Esophagus squamous epithelium (tissue), 4 donors: ENCODE data around the gene TMTC2.

Experiments used
- CTCF ChIP-seq, 6 experiments: fragments of 450-650 bp in 4 of 6; fragments of 200-600 bp in 2 of 6; sonication (generic) in 2 of 6; IDR thresholded peaks; one replicate each; pipeline ENCODE4 v1.5.1; 2016 to 2019; ENCODE audit warnings: antibody characterized with exemption in 6 of 6, mild to moderate bottlenecking in 4 of 6, moderate library complexity in 4 of 6
- POLR2A ChIP-seq, 4 donors: fragments of 450-650 bp; IDR thresholded peaks; one replicate each; pipeline ENCODE4 v1.6.1; 2017; ENCODE audit warnings: antibody characterized with exemption in 4 of 4, mild to moderate bottlenecking in 4 of 4, moderate library complexity in 3 of 4

GRCh38 chr12:82876075-82876474, 189.4 kb downstream of the TMTC2 start:
- TF ChIP-seq POLR2A (IDR thresholded peaks at IDR 0.05) = no peak
- TF ChIP-seq CTCF (IDR thresholded peaks at IDR 0.05) = no peak
